Measurements from ENCODE around the gene S100A12.

S100A12 gene

GRCh38 chr1:153396461-153396860 is 21.0 kb upstream of the S100A12 start:
- no peak for DNase-seq

- DNase-seq, result no peak
Measured at GRCh38 chr1:153395776-153396175, 20.4 kb upstream of the S100A12 start.

- no peak for DNase-seq
Measured at GRCh38 chr1:153395136-153395685, 19.8 kb upstream of the S100A12 start.

- DNase-seq, result no peak
Measured at GRCh38 chr1:153394391-153394790, 19.0 kb upstream of the S100A12 start.

- DNase-seq, result no peak
Measured at GRCh38 chr1:153393926-153394325, 18.5 kb upstream of the S100A12 start.

- no peak for DNase-seq
Measured at GRCh38 chr1:153392822-153393221, 17.4 kb upstream of the S100A12 start.

GRCh38 chr1:153392258-153392657 is 16.8 kb upstream of the S100A12 start:
- no peak for DNase-seq

GRCh38 chr1:153390938-153391710 is 15.7 kb upstream of the S100A12 start, which contains the start of gene S100A8:
TSS of gene S100A8 (minus strand) at chr1:153391073. CDS start at chr1:153390535, 538 bp downstream.
- no peak for DNase-seq

- no peak for DNase-seq
Measured at GRCh38 chr1:153389973-153390879, 14.8 kb upstream of the S100A12 start.

- DNase-seq, result no peak
Measured at GRCh38 chr1:153389401-153389800, 14.0 kb upstream of the S100A12 start.

- no peak for DNase-seq
Measured at GRCh38 chr1:153387785-153388184, 12.4 kb upstream of the S100A12 start.

GRCh38 chr1:153387001-153387400 is 11.6 kb upstream of the S100A12 start:
- DNase-seq, result no peak

- no peak for DNase-seq
Measured at GRCh38 chr1:153386500-153386901, 11.1 kb upstream of the S100A12 start.

GRCh38 chr1:153384958-153385580 is 9.6 kb upstream of the S100A12 start:
- DNase-seq, result no peak

GRCh38 chr1:153380711-153381110 is 5.3 kb upstream of the S100A12 start:
- no peak for DNase-seq

GRCh38 chr1:153379591-153379990 is 4.2 kb upstream of the S100A12 start:
- no peak for DNase-seq

GRCh38 chr1:153374071-153374470 is 1.4 kb downstream of the S100A12 start:
- DNase-seq, result no peak

GRCh38 chr1:153372571-153372970 is 2.9 kb downstream of the S100A12 start:
- DNase-seq, result no peak

GRCh38 chr1:153371231-153371630 is 4.2 kb downstream of the S100A12 start:
- no peak for DNase-seq

- DNase-seq, result no peak
Measured at GRCh38 chr1:153370146-153370545, 5.3 kb downstream of the S100A12 start.

GRCh38 chr1:153368495-153368894 is 6.9 kb downstream of the S100A12 start:
- no peak for DNase-seq

- DNase-seq, result no peak
Measured at GRCh38 chr1:153367090-153367489, 8.3 kb downstream of the S100A12 start.

- DNase-seq, result no peak
Measured at GRCh38 chr1:153366261-153366660, 9.2 kb downstream of the S100A12 start.

Data from NCI-H187 treated with DMSO at 0.1 percent for 48 hours (cell line).